BJ (cell line): ENCODE results near the gene SMARCC2. TPM values are rescaled to one million over a fixed set of nuclear protein-coding genes. Genes with fewer than 3 reads are reported as not detected.

Experiments
- CTCF ChIA-PET: fragments of 350-600 bp; formaldehyde crosslinking; extraction: SDS; loops from one replicate; lab custom pipeline; 2021; ENCODE audit warnings: antibody characterized with exemption, inconsistent platforms; lab: Yijun Ruan, JAX
- POLR2A ChIA-PET: fragments of 300-600 bp; sonication (Branson Sonifier 250); formaldehyde crosslinking; extraction: SDS; loops from one replicate; lab custom pipeline; 2021; ENCODE audit warnings: antibody characterized with exemption; lab: Charles Lee
- DNase-seq: peaks from one replicate; pipeline ENCODE4 v3.0.0-alpha.2; 2011; ENCODE audit warnings: low read depth
- H3K27me3 ChIP-seq: 2 replicates; pipeline ENCODE4 v1.6.0; 2011; ENCODE audit warnings: low read length; ENCODE audit not compliant: control insufficient read depth, insufficient read depth
- H3K36me3 ChIP-seq: 2 replicates; pipeline ENCODE4 v1.5.1; 2011; ENCODE audit warnings: low read length; ENCODE audit not compliant: control insufficient read depth, insufficient read depth
- H3K4me3 ChIP-seq: 2 replicates; pipeline ENCODE4 v1.5.1; 2011; ENCODE audit warnings: low read depth, mild to moderate bottlenecking, control low read depth, low read length
- CTCF ChIP-seq: IDR thresholded peaks from 2 replicates; pipeline ENCODE4 v1.5.1; 2011; ENCODE audit warnings: low read depth, mild to moderate bottlenecking, control low read depth, inconsistent platforms, low read length, moderate library complexity; ENCODE audit not compliant: insufficient read depth
- polyA plus RNA-seq: library from polyadenylated mRNA; depleted of rRNA; stranded (reverse); fragments of >200 nt; gene quantifications from 2 replicates; pipeline ENCODE4 v1.2.3, GENCODE V29; 2011

The SMARCC2 gene
- polyA plus RNA-seq, 1 experiment = 60.7 TPM

GRCh38 chr12:56221757-56222530, 32.7 kb upstream of the SMARCC2 start, which contains the start of gene RNF41:
Gene RNF41, minus strand, starts transcription at chr12:56221922. Its CDS starts 7,875 bp downstream, at chr12:56214047.
- H3K4me3 ChIP-seq = peak within 1 kb of the TSS; percentile 91
- ChIA-PET CTCF (interaction anchor here (0.6 to 4.2 kb wide), 20 partner anchors 10 to 270 kb away, joined by 3 to 132 read pairs (median 4); partner anchors contain the start of genes ANKRD52, COQ10A, MYL6B and SMARCC2), POLR2A (interaction anchor here (0.8 to 2.2 kb wide), 8 partner anchors 22 to 248 kb away, joined by 3 to 25 read pairs (median 5); partner anchors contain the start of genes CNPY2, ESYT1, RAB5B and SMARCC2)
- H3K36me3 ChIP-seq = peaks cover 5% of the 10 kb centered on the region
- H3K27me3 ChIP-seq = no peaks in the 10 kb centered on the region
- DNase-seq = peak; percentile 91
- TF ChIP-seq CTCF = no peak

- no peak for TF ChIP-seq CTCF
- CTCF ChIA-PET = interaction anchor here (0.7 to 4.2 kb wide), 18 partner anchors 9 to 271 kb away, joined by 3 to 132 read pairs (median 5); partner anchors contain the start of genes ANKRD52, COQ10A, MYL6B and SMARCC2
Observed at GRCh38 chr12:56221232-56221756, 32.0 kb upstream of the SMARCC2 start.

GRCh38 chr12:56220611-56221231, 31.4 kb upstream of the SMARCC2 start:
- no peak for DNase-seq
- Histone ChIP-seq H3K27me3 (no peaks in the 10 kb centered on the region), H3K36me3 (peaks cover 4% of the 10 kb centered on the region), H3K4me3 (peak overlapping the region; percentile 91)
- CTCF ChIA-PET = interaction anchor here (0.7 to 4.2 kb wide), 11 partner anchors 9 to 271 kb away, joined by 3 to 132 read pairs (median 9); partner anchors contain the start of genes ANKRD52, MYL6B, SMARCC2 and ZC3H10
- TF ChIP-seq CTCF = no peak
- POLR2A ChIA-PET = interaction anchor here (0.6 to 1.6 kb wide), 6 partner anchors 21 to 139 kb away, joined by 3 to 25 read pairs (median 3); partner anchors contain the start of genes ANKRD52, ESYT1, SMARCC2 and STAT2

More at GRCh38 chr12:56221232-56221756, 32.0 kb upstream of the SMARCC2 start:
- Histone ChIP-seq H3K4me3 (peak overlapping the region; percentile 91), H3K27me3 (no peaks in the 10 kb centered on the region), H3K36me3 (peaks cover 5% of the 10 kb centered on the region)
- POLR2A ChIA-PET = interaction anchor here (0.6 to 2.2 kb wide), 11 partner anchors 21 to 247 kb away, joined by 3 to 25 read pairs (median 3); partner anchors contain the start of genes ANKRD52, CNPY2, ESYT1 and RAB5B
- DNase-seq = no peak

DNA sequence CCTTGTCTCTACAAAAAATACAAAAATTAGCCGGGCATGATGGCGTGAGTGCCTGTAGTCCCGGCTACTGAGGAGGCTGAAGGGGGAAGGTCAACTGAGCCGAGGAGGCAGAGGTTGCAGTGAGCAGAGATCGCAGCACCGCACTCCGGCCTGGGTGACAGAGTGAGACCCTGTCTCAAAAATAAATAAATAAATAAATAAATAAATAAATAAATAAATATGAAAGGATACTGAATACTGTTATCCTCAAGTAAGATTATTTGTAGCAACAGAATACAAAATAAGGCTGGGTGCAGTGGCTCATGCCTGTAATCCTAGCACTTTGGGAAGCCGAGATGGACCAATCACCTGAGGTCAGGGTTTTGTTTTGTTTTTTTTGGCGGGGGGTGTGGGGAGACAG, 30.6 kb upstream of the SMARCC2 start:
- CTCF ChIA-PET = interaction anchor here (2.8 to 4.2 kb wide), 4 partner anchors 12 to 101 kb away, joined by 14 to 132 read pairs (median 33); partner anchors contain the start of genes SMARCC2 and ZC3H10
- Histone ChIP-seq H3K27me3 (no peaks in the 10 kb centered on the region), H3K4me3 (peak overlapping the region; percentile 91), H3K36me3 (peaks cover 5% of the 10 kb centered on the region)
- TF ChIP-seq CTCF = no peak
- no peak for DNase-seq
- POLR2A ChIA-PET = no interaction called here
